ENCODE results near the gene VTI1B. TPM values are rescaled to one million over a fixed set of nuclear protein-coding genes. Genes with fewer than 3 reads are reported as not detected.
"Not testable (repeated sequence)": the region's sequence is repeated elsewhere in the genome, so short reads cannot be mapped to it uniquely, and the experiment has no call there.

The VTI1B gene
- total RNA-seq, 4 donors from 2014 or later: 39.9 to 52.6 (median 47.4) TPM

- no peak overlapping the region for H3K4me3 ChIP-seq (ENCODE audit: low read depth, poor library complexity, severe bottlenecking)
- TF ChIP-seq POLR2A (IDR thresholded peaks at IDR 0.05) (no peak), CTCF (IDR thresholded peaks at IDR 0.05) (no peak)
- intact Hi-C loops (cut with DNase I; ENCODE audit: low total_unique reads): no loop called here
- DNase-seq (ENCODE audit: low spot score in 2 of 2): no peak
- 92 to 98% methylated on average over 1 of the region's 1 CpG for WGBS, 2 donors
Measured at GRCh38 chr14:67717048-67717447, 42.6 kb upstream of the VTI1B start.

DNA sequence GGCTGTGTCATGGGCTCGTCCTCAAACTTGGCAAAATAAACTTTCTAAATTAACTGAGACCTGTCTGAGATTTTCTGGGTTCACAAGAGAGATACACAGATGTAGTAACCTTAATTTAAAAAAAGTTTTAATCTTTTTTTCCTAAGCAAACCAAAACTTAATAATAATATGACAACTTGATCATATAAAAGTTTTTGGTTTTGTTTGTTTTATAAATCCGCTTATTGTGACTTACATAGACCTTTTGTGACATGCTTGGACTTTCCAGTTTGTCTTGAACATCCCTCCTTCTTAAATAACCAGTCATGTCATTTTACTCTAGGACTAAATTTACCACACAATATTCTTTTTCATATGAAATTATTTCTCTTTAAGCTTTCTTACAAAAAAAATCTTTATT lies 35.8 kb upstream of the VTI1B start:
- TF ChIP-seq POLR2A (IDR thresholded peaks at IDR 0.05) (no peak), CTCF (IDR thresholded peaks at IDR 0.05) (no peak)
- H3K4me3 ChIP-seq (ENCODE audit: low read depth, poor library complexity, severe bottlenecking): no peak overlapping the region
- 79 to 83% methylated on average over 2 of the region's 2 CpGs for WGBS, 2 donors
- intact Hi-C loops (cut with DNase I; ENCODE audit: low total_unique reads): no loop called here
- DNase-seq (ENCODE audit: low spot score in 2 of 2): no peak

DNA sequence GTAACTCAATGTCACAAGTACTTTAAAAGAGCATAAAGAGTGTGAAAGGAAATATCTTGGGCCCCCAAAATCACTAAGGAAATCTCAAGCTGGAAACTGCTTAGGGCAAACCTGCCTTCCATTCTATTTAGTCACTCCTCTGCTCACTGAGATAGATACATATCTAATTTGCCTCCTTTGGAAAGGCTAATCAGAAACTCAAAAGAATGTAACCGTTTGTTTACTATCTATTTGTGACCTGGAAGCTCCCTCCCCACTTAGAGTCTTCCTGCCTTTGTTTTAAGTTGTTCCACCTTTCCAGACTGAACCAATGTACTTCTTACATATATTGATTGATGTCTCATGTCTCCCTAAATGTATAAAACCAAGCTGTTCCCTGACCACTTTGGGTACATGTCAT lies 35.4 kb upstream of the VTI1B start:
- 37 to 59% methylated on average over 1 of the region's 1 CpG for WGBS, 2 donors
- H3K4me3 ChIP-seq (ENCODE audit: low read depth, poor library complexity, severe bottlenecking); DNase-seq (ENCODE audit: low spot score in 2 of 2); intact Hi-C loops (cut with DNase I; ENCODE audit: low total_unique reads): not testable (repeated sequence)

DNA sequence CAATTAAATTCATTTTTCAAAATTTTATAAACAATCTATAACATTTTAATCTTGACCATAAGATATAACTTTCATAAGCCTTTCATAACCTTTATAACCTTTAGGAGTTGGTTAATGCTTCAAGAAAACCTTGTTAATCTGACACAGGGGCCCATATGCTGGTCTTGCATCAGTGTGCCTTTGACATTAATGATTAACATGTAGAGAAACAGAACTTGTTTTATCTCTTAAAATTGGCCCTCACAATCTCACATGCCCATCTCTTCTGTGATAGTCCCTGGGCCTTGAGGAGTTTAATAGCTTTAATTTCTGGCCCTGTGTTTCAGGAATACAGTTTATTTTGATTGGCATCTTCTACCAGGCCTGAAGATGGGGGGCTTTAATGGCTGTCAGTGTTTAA lies 34.9 kb upstream of the VTI1B start:
- intact Hi-C loops (cut with DNase I; ENCODE audit: low total_unique reads); DNase-seq (ENCODE audit: low spot score in 2 of 2); H3K4me3 ChIP-seq (ENCODE audit: low read depth, poor library complexity, severe bottlenecking): not testable (repeated sequence)

DNA sequence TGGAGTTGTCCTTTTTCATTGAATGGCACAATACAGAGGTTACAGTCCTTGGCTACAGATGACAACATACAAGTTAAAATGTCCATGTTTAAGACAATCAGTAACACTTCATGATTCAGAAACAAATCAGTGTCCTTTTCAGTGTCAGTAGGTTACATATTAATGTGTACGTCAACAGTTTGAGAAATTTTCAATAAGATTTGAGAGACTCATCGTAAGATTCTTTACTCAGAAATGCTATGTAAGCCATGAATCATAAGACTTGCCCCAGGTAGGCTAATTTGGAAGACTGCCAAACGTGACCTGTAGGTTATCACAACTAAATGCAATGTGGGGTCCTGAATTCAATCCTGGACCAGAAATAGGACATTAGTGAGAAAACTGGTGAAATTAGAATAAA lies 30.8 kb upstream of the VTI1B start:
- intact Hi-C loops (cut with DNase I; ENCODE audit: low total_unique reads): no loop called here
- 47 to 52% methylated on average over 3 of the region's 3 CpGs for WGBS, 2 donors
- no peak for DNase-seq (ENCODE audit: low spot score in 2 of 2)
- TF ChIP-seq POLR2A (IDR thresholded peaks at IDR 0.05) (no peak), CTCF (IDR thresholded peaks at IDR 0.05) (no peak)
- H3K4me3 ChIP-seq (ENCODE audit: low read depth, poor library complexity, severe bottlenecking): no peak overlapping the region

GRCh38 chr14:67704484-67705089 lies 30.2 kb upstream of the VTI1B start:
- no peak for TF ChIP-seq POLR2A (IDR thresholded peaks at IDR 0.05)
- TF ChIP-seq CTCF (IDR thresholded peaks at IDR 0.05): peak in 1 of 3 donors; percentile 61
- no peak for DNase-seq (ENCODE audit: low spot score in 2 of 2)
- no peak overlapping the region for H3K4me3 ChIP-seq (ENCODE audit: low read depth, poor library complexity, severe bottlenecking)
- intact Hi-C loops (cut with DNase I; ENCODE audit: low total_unique reads): no loop called here
- WGBS, 2 donors: 0 to 2% methylated on average over 3 of the region's 3 CpGs

DNA sequence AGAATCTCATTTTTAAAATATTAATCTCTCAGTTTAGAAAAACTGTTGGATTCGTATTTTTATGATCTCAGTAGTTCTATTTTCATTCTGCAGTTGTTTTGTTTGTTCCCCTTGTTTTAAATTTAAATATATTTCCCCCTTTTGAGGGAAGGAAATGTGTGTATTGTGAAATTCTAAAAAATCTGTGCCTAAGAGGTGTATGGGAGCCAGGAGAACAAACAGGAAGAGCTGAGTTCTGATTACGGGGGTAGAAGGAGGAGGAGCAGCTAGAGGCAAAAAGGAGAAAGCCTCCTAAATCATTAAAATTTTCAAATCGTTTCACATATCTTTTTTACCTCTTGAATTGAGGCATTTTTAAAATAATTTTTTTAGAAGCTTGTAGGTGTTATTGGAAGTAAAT lies 29.6 kb upstream of the VTI1B start:
- no peak for DNase-seq (ENCODE audit: low spot score in 2 of 2)
- no peak overlapping the region for H3K4me3 ChIP-seq (ENCODE audit: low read depth, poor library complexity, severe bottlenecking)
- TF ChIP-seq CTCF (IDR thresholded peaks at IDR 0.05) (no peak), POLR2A (IDR thresholded peaks at IDR 0.05) (no peak)
- intact Hi-C loops (cut with DNase I; ENCODE audit: low total_unique reads): no loop called here
- WGBS, 2 donors: 49 to 54% methylated on average over 3 of the region's 3 CpGs

- WGBS, 2 donors: 70 to 74% methylated on average over 8 of the region's 8 CpGs
- H3K4me3 ChIP-seq (ENCODE audit: low read depth, poor library complexity, severe bottlenecking); DNase-seq (ENCODE audit: low spot score in 2 of 2); intact Hi-C loops (cut with DNase I; ENCODE audit: low total_unique reads): not testable (repeated sequence)
Measured at GRCh38 chr14:67701492-67701891, 27.1 kb upstream of the VTI1B start, which contains the start of gene RDH12. Gene RDH12, plus strand, starts transcription at chr14:67701886. Its CDS starts 20,757 bp downstream, at chr14:67722643.
